A673 (cell line): ENCODE measurements around the gene NRAP.
A peak's percentile ranks its signal among the peaks of the same experiment; 100 is the strongest.

Experiments
- CTCF ChIP-seq: fragments of 300-800, 200-600 bp; sonication (generic); conservative IDR thresholded peaks from 2 replicates; pipeline ENCODE4 v1.5.1; 2017; ENCODE audit warnings: low read depth, mild to moderate bottlenecking, antibody characterized with exemption, low read length, moderate library complexity, mixed read lengths
- EZH2 ChIP-seq: fragments of 200-600 bp; sonication (generic); IDR thresholded peaks from 2 replicates; pipeline ENCODE4 v1.6.1; 2017; ENCODE audit warnings: borderline replicate concordance, low read depth, mild to moderate bottlenecking, mixed read lengths, antibody characterized with exemption, low read length; ENCODE audit not compliant: poor library complexity, severe bottlenecking

- TF ChIP-seq CTCF (peak; percentile 83), EZH2 (no peak)
Measured at GRCh38 chr10:113704637-113705343, 40.9 kb upstream of the NRAP start.
